HG02759 (cell line): Measurements from ENCODE around the gene SDC3.
"Not testable (repeated sequence)": the region's sequence is repeated elsewhere in the genome, so short reads cannot be mapped to it uniquely, and the experiment has no call there.

Experiments used
- ATAC-seq: cut with Tn5 transposase; IDR thresholded peaks from one replicate; pipeline ENCODE4 v1.9.1; 2021; ENCODE audit warnings: mild to moderate bottlenecking, moderate library complexity; ENCODE audit not compliant: unreplicated experiment

Gene SDC3

GRCh38 chr1:30908696-30909364, at the start of gene SDC3:
TSS of gene SDC3 (minus strand) at chr1:30908758. CDS start at chr1:30908586, 172 bp downstream.
- ATAC-seq: no peak

DNA sequence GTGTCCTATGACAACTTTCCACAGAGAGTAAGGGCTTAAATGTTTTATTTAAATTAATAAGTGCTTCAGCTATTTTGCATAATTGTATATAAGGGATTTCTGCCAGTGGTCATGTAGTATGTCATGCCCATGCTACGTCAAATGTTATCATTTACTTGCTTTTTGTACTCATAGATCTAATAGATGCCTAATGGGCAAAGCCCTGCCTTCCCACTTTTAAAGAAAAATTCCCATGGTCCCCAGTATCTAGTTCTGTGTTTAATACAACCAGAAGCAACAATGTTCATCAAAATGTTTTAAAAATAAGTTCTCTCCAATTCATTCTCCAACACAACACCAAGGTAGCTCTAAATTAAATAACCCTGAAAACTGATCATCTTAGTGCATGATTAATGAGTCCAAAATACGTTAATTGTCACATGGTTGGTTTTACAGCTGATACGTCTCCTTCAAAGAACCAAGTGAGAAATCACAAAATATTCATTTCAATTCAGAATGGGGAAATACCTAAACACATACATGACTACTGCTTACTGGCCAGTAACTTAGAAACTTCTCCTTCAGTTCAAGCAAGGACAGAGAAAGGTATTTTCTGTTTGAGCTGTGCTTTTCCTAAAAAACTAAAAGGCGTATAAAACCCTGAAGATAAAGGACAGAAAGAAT, 49.1 kb upstream of the SDC3 start:
- ATAC-seq: no peak

GRCh38 chr1:30955448-30956015, 47.0 kb upstream of the SDC3 start:
- ATAC-seq: no peak

DNA sequence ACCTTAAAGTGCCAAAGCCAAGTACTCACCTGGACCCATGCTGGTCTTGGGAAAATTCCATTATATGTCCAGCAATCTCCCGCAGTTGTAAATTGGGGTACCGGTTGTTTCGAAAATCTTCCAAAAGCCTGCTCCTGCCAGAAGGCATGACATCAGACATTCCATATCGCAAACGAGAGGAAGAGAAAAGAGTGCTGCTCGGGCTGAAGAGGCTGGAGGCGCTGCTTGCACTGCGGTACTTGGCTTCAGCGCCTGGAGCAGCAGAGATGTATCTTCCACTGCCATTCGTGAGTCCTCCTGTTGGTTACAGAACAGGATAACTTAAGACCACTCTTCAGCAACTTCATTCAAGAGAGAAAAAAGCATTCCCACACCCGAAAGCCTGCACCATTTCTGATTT, 45.1 kb upstream of the SDC3 start:
- no peak for ATAC-seq

DNA sequence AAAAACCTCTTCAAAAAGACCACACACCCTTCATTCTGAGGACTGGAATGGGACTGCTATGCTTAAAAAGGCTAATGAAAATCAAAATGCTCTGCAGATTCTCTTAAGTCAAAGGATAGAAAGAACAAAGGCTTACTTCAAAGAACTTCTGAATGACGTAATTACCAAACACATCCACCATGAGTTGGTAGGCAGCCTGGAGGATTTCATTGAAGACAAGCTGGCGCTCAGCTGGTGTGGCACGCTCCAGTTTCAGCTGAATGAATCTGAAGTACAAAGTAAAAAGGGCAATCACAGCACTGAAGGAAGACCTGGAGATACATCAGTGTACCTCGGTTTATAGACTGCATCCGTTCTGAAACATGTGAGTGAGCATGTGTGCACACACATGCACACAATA, 43.5 kb upstream of the SDC3 start:
- ATAC-seq: no peak

GRCh38 chr1:30950700-30951099, 42.1 kb upstream of the SDC3 start:
- no peak for ATAC-seq

DNA sequence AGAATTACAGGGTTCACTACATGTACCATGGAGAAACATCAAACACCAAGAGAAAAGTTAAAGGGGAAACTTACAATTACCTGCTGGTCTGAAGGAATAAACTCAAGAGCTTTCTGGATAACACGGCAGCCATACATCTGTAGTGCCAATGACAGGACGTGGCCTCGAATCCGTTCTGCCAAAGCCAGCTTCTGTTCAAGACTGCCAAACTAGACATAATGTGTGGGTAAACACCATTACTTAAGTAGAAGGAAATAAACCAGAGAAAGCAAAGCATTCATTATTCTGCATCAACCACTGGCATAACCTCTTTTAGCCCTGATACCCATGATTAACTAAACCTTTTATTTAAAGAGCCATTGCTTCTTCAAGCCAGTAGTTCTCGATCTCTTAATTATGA, 41.5 kb upstream of the SDC3 start:
- ATAC-seq: no peak

DNA sequence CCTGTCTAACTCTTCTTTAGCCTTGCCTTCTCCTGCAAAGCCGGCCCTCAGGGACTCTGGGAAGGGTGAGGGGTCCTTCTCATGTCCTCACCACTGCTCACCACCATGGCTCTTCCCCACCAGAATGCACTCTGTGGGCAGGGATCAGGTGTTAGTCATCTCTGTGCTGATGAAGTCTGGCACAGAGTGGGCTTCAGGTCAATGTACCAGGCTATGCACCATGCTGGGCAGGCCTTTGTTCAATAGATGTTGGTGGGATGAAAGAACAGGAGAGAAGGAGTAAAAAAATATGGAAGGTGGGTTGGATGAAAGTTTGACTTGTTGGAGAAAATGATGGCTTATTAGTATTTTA, 40.9 kb upstream of the SDC3 start:
- ATAC-seq: not testable (repeated sequence)

- not testable (repeated sequence) for ATAC-seq
These were observed 40.4 kb upstream of the SDC3 start for GRCh38 chr1:30948813-30949486.

GRCh38 chr1:30948278-30948677, 39.7 kb upstream of the SDC3 start:
- ATAC-seq: no peak

- ATAC-seq: no peak
These were observed 38.7 kb upstream of the SDC3 start for GRCh38 chr1:30947212-30947611.

GRCh38 chr1:30942326-30942963, 33.9 kb upstream of the SDC3 start:
- ATAC-seq: no peak

GRCh38 chr1:30940541-30940940, 32.0 kb upstream of the SDC3 start:
- ATAC-seq: no peak

DNA sequence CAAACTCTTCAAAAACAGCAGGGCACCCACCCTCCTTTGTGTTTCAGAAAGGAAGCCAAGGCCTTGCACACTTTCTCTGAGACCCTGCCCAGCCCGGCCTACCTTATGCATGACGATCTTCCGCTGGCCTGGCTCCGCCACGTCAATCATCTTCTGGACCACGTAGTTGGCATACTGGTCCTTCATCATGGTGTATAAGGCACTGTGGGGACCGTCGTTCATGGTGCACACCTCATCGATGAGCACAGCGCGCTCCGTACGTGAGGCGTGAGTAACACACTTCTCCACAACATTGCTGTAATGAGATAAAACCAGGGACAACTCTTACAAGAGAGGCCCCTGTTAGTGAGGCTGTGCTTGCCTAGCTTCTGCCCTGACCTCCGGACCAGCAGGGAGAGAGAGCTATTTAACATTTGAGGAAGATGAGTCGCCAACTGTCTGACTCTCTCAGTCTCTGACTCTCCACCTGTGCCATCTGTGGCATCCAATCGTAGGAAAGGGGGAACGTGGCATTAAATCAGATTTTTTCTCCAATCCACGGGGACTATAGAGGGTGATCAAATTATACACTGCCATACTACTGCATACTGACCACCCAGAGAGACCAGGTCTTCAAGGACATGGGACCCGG, 28.1 kb upstream of the SDC3 start:
- no peak for ATAC-seq

GRCh38 chr1:30935758-30936157, 27.2 kb upstream of the SDC3 start:
- not testable (repeated sequence) for ATAC-seq

GRCh38 chr1:30934613-30935012, 26.1 kb upstream of the SDC3 start:
- ATAC-seq: no peak

GRCh38 chr1:30933874-30934252, 25.3 kb upstream of the SDC3 start:
- ATAC-seq: no peak

DNA sequence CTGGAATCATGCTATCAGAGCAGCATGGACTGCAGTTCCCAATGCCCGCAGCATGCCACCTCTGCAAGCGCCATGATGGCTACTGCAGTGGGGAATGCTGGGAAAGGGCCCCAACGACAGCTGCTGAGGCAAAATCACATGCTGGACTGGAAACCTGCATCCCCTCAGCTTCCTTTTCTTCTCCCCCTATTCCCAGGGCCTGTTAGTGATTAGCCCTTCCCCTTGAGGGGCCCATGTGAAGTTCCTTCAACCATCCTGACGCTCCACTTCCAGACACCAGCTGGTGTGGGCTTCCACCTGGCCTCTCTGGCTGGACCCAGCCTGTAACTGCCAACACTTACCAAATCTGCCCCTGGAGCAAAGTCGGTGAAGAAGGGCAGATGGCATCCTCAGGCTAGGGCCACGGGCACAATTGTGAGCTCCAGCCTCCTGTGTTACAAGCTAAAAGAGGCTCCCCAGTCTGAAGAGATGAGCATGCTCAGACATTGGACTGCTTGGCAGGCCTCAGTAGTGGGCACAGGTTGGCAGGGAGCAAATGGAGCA, 22.1 kb upstream of the SDC3 start:
- no peak for ATAC-seq

DNA sequence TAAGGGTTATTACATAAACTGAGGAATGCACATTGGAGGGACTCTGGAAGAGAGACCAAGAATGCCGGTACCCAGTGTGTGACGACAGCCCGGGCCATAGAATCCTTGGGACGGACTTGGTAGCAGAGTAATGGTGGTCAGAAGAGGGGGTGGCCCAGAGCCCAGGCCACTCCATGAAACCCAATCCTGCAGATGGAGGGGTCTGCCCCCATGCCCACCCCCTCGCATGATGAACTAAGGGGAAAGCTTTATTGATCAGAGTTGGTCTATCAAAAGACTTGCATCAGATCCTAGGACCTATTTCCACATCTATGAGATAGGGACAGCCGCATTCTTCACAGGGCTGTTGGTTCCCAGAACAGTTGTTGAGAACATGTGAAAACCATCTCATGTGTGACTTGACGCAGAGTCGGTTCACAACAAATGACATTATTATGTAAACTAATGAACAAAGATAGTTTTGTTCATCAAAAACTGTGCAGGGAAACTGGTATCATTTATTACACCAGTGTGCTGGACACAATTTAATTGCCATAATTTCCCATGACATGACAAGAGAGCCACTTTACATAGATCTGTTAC, 21.5 kb upstream of the SDC3 start:
- ATAC-seq: no peak

DNA sequence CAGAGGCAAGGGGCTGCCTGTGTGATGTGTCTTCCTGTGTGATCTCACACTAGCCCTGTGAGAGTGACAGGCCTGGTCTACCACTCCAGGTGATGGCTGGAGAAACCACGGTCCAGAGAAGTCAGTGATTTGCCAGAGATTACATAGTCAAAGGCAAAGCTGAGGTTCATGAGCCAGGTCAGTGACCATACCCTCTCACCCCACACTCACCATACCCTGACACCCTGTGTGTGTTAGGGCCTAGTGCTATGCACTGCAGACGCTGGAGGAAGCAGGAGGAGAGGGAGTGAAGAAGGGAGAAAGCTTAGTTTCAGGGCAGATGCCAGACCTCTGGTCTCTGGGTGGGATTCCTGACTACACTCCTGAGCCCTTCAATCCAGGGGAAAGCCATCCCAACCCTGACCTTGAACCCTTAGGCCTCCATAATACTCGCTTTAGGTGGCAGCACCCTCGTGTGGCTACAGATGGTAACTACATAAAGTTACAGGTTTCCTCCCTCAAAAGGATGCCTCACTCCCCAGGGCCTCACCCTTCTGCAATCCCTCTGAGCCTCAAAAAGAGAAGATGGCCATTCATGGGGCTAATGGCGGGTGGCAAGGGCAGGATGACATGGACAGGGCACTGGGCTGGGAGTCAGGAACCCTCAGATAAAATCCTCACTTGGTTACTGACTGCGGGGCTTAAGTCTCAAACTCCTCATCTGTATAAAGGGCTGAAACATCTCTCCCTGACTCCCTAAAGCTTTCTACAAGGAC, 20.8 kb upstream of the SDC3 start:
- no peak for ATAC-seq
